GM19035 (cell line): ENCODE data around the gene BCL3.
"Not testable (repeated sequence)": the region's sequence is repeated elsewhere in the genome, so short reads cannot be mapped to it uniquely, and the experiment has no call there.

Source experiments
- ATAC-seq: cut with Tn5 transposase; IDR thresholded peaks from one replicate; pipeline ENCODE4 v1.9.1; 2021; ENCODE audit not compliant: unreplicated experiment

BCL3 gene

GRCh38 chr19:44757057-44757734 lies 8.7 kb downstream of the BCL3 start:
- no peak for ATAC-seq

DNA sequence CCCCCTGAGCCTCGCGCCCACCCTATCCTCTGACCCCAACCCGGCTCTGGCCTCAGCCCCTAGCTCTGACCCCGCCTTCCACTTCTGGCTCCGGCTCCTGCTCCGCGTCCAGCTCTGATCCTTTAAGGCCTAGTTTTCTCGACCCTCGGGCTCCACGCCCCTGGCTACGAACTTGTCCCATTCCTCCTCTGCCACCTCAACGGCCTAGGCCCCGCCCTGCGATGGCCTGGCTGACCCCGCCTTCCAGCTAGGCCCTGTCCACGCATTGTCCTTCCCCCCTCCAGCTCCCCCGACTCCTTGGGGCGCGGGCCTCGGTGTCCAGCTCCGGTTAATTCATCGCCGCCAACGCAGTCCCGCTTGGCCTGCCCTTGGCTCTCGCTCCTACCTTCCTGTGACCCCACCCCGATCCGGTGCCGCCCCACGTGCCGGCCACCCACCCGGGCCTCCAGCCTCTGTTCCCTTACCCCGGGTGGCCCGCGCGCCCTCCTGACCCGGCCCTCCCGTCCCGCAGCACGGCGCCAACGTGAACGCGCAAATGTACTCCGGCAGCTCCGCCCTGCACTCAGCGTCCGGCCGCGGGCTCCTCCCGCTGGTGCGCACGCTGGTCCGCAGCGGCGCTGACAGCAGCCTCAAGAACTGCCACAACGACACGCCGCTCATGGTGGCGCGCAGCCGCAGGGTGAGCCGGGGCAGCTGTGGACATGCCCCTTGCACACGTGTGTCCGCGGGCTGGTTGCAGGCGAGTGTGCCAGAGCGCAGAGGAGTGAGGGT lies 9.4 kb downstream of the BCL3 start:
- ATAC-seq = no peak

DNA sequence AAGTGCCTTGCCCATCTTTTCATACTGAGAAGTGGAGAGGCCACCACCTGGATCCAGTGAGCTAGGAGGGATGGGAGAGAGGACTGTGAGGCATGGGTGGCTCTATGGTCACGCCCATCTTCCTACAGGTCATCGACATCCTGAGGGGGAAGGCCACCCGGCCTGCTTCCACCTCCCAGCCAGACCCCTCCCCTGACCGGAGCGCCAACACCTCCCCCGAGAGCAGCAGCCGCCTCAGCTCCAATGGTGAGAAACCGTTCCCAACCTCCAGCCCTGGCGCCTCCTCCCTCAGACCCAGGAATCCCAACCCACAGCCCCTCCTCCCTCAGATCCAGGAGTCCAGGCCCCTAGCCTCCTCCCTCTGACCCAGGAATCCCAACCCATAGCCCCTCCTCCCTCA lies 10.1 kb downstream of the BCL3 start:
- ATAC-seq = no peak

- no peak for ATAC-seq
These were observed 10.7 kb downstream of the BCL3 start for GRCh38 chr19:44759083-44759804.

DNA sequence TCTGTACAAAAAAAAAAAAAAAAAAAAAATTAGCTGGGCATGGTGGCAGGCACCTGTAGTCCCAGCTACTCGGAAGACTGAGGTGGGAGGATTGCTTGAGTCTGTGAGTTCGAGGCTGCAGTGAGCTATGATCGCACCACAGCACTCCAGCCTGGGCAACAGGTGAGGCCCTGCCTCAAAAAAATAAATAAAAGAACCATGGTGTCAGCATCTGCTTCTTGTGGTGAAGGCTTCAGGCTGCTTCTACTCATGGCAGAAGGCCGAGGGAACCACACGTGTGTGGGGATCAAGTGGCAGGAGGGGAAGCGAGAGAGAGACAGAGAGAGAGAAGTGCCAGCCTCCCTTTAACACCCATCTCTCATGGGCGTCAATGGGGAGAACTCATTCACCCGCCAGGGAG lies 13.5 kb downstream of the BCL3 start:
- ATAC-seq = no peak

- ATAC-seq = no peak
These were observed 16.8 kb downstream of the BCL3 start for GRCh38 chr19:44765033-44765948.

DNA sequence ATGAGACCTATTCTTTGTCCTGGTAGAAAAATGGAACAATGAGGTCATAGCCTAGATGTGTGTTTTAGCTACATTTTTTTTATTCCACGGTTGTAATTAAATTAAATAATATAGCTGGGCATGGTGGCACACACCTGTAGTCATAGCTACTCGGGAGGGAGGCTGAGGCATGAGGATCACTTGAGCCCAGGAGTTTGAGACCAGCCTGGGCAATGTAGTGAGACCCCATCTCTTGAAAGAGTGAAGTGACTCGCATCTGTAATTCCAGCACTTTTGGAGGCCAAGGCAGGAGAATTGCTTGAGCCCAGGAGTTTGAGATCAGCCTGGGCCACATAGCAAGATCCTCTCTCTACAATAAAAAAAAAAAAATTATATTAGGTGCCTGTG lies 17.4 kb downstream of the BCL3 start:
- no peak for ATAC-seq

- ATAC-seq = no peak
These were observed 19.0 kb downstream of the BCL3 start for GRCh38 chr19:44767295-44768180.

DNA sequence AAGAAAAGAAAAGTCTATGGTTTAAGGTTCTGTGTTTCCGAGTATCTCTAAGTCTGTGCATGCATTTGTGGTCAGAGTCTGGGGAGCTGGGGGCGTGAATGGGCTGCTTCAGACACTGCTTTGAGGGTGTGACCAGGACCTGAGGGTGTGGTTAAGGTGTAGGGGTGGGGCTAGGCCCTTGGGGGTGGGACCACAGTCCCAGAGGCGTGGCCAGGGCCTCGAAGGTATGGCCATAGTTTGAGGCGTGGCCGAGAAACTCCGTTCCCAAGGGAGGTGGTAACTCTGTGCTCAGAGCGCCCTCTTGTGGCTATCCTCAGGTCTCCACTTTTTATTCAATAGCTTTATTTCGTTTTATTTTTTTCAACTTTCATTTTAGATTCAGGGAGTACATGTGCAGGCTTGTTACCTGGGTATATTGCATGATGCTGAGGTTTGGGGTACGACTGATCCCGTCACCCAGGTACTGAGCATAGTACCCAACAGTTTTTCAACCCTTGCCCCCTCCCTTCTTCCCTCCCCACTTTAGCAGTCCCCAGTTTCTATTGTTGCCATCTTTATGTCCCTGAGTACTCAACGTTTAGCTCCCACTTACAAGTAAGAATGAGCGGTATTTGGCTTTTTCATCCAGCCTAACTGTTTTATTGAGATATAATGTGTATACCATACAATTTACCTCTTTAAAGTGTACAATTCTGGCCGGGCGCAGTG lies 22.2 kb downstream of the BCL3 start:
- peak; percentile 97 for ATAC-seq

DNA sequence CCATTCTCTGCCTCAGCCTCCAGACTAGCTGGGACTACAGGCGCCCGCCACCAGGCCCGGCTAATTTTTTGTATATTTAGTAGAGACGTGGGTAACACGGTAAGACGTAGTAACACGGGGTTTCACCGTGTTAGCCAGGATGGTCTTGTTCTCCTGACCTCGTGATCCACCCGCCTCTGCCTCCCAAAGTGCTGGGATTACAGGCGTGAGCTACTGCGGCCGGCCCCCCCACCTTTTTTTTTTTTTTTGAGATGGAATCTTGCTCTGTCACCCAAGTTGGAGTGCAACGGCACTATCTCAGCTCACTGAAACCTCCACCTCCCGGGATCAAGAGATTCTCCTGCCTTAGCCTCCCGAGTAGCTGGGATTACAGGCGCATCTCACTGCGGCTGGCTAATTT lies 23.6 kb downstream of the BCL3 start:
- ATAC-seq = not testable (repeated sequence)

DNA sequence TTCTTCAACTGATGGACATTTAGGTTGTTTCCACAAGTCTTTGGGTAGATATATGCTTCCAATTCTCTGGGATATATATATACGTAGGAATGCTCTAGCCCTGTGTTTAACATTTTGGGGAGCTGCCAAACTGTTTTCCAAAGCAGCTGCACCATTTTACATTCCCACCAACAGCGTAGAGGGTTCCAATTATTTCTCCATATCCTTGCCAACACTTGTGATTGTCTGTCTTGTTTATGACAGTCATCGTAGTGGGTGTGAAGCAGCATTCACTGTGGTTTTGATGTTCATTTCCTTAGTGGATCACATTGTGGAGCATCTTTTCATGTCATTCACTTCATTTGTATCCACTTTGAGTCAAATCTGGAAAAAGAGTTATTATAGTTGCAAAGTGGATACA lies 24.5 kb downstream of the BCL3 start:
- ATAC-seq = no peak

DNA sequence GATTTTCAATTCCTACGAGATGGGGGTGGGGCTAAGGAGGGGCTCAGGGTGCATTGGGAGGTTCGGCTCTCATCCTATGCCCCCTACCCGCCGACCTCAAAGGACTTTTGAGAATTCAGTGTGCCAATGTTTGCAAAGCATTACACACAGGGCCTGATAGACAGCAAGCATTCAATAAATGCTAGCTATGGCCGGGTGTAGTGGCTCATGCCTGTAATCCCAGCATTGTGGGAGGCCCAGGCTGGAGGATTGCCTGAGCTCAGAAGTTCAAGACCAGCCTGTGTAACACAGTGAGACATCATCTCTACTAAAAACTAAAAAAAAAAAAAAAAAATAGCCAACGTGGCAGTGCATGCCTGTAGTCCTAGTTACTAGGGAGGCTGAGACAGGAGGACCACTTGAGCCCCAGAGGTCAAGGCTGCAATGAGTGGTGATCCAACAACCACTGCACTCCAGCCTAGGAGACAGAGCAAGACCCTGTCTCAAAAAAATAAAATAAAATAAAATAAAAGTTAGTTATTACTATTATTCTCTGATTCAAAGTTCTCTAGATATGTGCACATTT lies 27.2 kb downstream of the BCL3 start:
- no peak for ATAC-seq

DNA sequence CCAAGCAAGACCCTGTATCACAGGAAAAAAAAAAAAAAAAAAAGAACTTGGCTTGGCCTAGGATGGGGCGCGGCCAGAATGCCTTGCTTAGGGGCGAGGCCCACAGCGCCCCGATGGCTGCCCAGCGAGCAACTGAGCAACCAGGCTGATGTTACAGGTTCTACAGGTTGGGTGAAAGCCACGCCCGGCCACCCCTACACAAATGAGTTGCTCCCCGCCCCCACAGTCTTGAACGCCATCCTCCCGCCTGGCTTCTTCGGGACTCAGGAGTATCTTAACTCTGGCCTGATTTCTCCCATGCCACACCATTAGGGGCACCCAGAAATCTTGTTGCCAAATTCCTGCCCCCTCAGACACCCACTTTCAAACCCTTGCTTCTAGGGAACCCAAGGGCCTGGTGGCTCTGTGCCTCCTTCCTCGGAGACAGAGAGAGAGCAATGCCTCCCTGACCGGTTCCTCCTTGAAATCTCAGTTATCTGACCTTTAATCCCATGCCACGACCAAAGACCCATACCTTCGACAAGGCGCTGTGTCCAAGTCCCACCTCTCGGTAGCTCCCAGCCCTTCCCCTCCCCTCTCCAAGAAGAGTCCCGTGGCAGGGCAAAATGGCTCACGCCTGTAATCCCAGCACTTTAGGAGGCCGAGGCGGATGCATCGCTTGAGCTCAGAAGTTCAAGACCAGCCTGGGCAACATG lies 28.0 kb downstream of the BCL3 start:
- ATAC-seq = no peak

DNA sequence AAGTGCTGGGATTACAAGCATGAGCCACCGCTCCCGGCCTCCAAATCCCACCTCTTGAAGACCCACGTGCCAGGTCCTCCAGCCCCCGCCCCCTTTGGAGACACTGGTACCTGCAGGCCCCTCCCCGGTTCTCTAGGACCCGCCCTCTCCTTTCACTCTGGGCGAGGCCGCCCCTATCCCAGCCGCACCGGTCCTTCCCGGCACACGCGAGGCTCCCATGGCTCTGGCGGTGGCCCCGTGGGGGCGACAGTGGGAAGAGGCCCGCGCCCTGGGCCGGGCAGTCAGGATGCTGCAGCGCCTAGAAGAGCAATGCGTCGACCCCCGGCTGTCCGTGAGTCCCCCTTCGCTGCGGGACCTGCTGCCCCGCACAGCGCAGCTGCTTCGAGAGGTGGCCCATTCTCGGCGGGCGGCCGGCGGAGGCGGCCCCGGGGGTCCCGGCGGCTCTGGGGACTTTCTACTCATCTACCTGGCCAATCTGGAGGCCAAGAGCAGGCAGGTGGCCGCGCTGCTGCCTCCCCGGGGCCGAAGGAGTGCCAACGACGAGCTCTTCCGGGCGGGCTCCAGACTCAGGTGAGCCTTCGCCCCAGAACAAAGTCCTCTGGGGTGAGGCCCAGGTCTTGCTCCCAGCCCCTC lies 29.3 kb downstream of the BCL3 start, which contains the start of gene CBLC:
Gene CBLC (plus strand): TSS at position 176 of the 633 bp plus-strand sequence. CDS start 42 bp downstream, at position 218.
- no peak for ATAC-seq

GRCh38 chr19:44779150-44779549 lies 30.6 kb downstream of the BCL3 start:
- no peak for ATAC-seq

DNA sequence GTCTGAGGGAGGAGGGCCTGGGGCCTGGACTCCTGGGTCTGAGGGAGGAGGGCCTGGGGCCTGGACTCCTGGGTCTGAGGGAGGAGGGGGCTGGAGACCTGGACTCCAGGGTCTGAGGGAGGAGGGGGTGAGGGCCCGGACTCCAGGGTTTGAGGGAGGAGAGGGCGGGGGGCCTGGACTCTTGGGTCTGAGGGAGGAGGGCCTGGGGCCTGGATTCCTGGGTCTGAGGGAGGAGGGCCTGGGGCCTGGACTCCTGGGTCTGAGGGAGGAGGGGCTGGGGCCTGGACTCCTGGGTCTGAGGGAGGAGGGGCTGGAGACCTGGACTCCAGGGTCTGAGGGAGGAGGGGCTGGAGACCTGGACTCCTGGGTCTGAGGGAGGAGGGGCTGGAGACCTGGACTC lies 33.2 kb downstream of the BCL3 start:
- ATAC-seq = not testable (repeated sequence)

- ATAC-seq = no peak
These were observed 34.2 kb downstream of the BCL3 start for GRCh38 chr19:44782729-44783128.

- no peak for ATAC-seq
These were observed 35.0 kb downstream of the BCL3 start for GRCh38 chr19:44783545-44783944.
